Measurements from ENCODE around the gene ZBED3. TPM values are rescaled to one million over a fixed set of nuclear protein-coding genes. Genes with fewer than 3 reads are reported as not detected.

ZBED3 gene
- total and polyA plus RNA-seq, 9 of the 15 experiments (the other 6 are each of a cell fraction or from before 2014, with no cell fraction given): 0.01 to 0.03 (median 0.01) TPM; not detected in 5

DNA sequence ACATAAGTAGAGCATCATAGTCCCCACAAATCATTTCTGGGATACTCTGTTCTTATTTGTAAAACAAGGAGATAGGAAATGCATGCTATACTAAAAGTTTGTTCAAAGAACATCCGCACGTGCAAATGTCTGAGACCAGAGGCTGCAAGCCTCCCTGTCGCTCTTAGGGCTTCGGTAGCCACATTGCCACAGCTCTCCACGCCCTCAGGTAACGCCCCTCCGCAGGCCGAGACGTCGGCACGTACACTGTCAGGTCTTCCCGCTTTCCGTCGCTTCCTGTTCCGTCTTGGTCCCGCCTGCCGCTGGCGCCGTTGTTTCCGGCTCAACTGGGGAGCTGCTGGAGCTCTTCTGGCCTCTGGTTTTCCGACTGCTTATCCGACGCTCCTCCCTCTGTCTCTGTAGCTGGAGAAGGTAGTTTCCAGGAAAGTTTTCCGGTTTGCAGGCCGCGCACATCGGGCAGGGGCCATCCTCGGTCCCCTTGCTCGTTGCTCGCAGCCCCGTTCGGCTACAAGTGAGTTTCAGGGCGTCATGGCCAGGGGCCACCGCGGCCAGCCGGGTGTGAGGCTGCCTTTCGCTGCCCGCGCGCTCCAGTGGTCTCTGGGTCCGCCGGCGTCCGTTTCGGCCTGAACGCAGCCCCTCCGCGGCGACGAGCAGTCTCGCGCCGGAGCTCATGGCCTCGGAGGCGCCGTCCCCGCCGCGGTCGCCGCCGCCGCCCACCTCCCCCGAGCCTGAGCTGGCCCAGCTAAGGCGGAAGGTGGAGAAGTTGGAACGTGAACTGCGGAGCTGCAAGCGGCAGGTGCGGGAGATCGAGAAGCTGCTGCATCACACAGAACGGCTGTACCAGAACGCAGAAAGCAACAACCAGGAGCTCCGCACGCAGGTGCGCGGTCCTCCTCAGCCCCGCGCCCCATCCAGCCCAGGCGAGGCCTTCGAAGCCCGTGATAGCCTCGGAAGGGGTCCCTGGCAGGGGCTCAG is 56.7 kb downstream of the ZBED3 start, which contains the start of gene AGGF1 (continued):
- TF ChIP-seq, protein P1, sequence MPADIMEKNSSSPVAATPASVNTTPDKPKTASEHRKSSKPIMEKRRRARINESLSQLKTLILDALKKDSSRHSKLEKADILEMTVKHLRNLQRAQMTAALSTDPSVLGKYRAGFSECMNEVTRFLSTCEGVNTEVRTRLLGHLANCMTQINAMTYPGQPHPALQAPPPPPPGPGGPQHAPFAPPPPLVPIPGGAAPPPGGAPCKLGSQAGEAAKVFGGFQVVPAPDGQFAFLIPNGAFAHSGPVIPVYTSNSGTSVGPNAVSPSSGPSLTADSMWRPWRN (IDR thresholded peaks at IDR 0.05; ENCODE audit: low read depth): no peak
- peak; percentile 85 for TF ChIP-seq ELF1 (tag; IDR thresholded peaks at IDR 0.05)
- TF ChIP-seq ZEB2 (IDR thresholded peaks at IDR 0.05): no peak
- TF ChIP-seq NELFE (IDR thresholded peaks at IDR 0.05; ENCODE audit: insufficient read depth, insufficient read length): no peak
- TF ChIP-seq DNMT1 (IDR thresholded peaks at IDR 0.05): no peak
- no peak for TF ChIP-seq PRPF4 (IDR thresholded peaks at IDR 0.05; ENCODE audit: insufficient read depth, low read depth, low read length, poor library complexity, severe bottlenecking)
- peak; percentile 63; the same call in 1 of the 2 replicates for TF ChIP-seq CTBP1 (IDR thresholded peaks at IDR 0.05; ENCODE audit: borderline replicate concordance)
- TF ChIP-seq LARP7 (IDR thresholded peaks at IDR 0.05): no peak
- TF ChIP-seq FUS (optimal IDR thresholded peaks at IDR 0.05; ENCODE audit: low read depth, low read length): no peak
- no peak for TF ChIP-seq ZNF57 (CRISPR knock-in tag; IDR thresholded peaks at IDR 0.05)
- TF ChIP-seq RBM34 (IDR thresholded peaks at IDR 0.05; ENCODE audit: borderline replicate concordance, insufficient read depth, low read length): no peak
- no peak for TF ChIP-seq SMARCB1 (IDR thresholded peaks at IDR 0.05; ENCODE audit: insufficient read length, low read depth)
- TF ChIP-seq, protein P2, sequence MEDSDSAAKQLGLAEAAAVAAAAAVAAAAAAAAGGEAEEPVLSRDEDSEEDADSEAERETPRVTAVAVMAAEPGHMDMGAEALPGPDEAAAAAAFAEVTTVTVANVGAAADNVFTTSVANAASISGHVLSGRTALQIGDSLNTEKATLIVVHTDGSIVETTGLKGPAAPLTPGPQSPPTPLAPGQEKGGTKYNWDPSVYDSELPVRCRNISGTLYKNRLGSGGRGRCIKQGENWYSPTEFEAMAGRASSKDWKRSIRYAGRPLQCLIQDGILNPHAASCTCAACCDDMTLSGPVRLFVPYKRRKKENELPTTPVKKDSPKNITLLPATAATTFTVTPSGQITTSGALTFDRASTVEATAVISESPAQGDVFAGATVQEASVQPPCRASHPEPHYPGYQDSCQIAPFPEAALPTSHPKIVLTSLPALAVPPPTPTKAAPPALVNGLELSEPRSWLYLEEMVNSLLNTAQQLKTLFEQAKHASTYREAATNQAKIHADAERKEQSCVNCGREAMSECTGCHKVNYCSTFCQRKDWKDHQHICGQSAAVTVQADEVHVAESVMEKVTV (CRISPR knock-in tag; IDR thresholded peaks at IDR 0.05): no peak
- TF ChIP-seq YBX1 (IDR thresholded peaks at IDR 0.05): no peak
- TF ChIP-seq STAG1 (CRISPR knock-in tag; IDR thresholded peaks at IDR 0.05; ENCODE audit: borderline replicate concordance): no peak
- TF ChIP-seq, protein P3, sequence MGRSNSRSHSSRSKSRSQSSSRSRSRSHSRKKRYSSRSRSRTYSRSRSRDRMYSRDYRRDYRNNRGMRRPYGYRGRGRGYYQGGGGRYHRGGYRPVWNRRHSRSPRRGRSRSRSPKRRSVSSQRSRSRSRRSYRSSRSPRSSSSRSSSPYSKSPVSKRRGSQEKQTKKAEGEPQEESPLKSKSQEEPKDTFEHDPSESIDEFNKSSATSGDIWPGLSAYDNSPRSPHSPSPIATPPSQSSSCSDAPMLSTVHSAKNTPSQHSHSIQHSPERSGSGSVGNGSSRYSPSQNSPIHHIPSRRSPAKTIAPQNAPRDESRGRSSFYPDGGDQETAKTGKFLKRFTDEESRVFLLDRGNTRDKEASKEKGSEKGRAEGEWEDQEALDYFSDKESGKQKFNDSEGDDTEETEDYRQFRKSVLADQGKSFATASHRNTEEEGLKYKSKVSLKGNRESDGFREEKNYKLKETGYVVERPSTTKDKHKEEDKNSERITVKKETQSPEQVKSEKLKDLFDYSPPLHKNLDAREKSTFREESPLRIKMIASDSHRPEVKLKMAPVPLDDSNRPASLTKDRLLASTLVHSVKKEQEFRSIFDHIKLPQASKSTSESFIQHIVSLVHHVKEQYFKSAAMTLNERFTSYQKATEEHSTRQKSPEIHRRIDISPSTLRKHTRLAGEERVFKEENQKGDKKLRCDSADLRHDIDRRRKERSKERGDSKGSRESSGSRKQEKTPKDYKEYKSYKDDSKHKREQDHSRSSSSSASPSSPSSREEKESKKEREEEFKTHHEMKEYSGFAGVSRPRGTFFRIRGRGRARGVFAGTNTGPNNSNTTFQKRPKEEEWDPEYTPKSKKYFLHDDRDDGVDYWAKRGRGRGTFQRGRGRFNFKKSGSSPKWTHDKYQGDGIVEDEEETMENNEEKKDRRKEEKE (IDR thresholded peaks at IDR 0.05; ENCODE audit: borderline replicate concordance in 1 of 2, control insufficient read depth in 1 of 2, low read depth in 2 of 2, low read length in 1 of 2): no peak
- TF ChIP-seq GTF2F1 (IDR thresholded peaks at IDR 0.05; ENCODE audit: low read depth, low read length): no peak
- no peak for TF ChIP-seq KLF13 (tag; IDR thresholded peaks at IDR 0.05; ENCODE audit: borderline replicate concordance, low read depth)
- TF ChIP-seq, protein P4, sequence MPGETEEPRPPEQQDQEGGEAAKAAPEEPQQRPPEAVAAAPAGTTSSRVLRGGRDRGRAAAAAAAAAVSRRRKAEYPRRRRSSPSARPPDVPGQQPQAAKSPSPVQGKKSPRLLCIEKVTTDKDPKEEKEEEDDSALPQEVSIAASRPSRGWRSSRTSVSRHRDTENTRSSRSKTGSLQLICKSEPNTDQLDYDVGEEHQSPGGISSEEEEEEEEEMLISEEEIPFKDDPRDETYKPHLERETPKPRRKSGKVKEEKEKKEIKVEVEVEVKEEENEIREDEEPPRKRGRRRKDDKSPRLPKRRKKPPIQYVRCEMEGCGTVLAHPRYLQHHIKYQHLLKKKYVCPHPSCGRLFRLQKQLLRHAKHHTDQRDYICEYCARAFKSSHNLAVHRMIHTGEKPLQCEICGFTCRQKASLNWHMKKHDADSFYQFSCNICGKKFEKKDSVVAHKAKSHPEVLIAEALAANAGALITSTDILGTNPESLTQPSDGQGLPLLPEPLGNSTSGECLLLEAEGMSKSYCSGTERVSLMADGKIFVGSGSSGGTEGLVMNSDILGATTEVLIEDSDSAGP (CRISPR knock-in tag; IDR thresholded peaks at IDR 0.05): no peak
- 0 out of 2 replicates have a peak, but pooled peaks have one; percentile 21 for TF ChIP-seq ZKSCAN1 (IDR thresholded peaks at IDR 0.05; ENCODE audit: low read depth, low read length)

Measured in K562 (cell line).